ENCODE measurements around the gene BCAT1. TPM values are rescaled to one million over a fixed set of nuclear protein-coding genes. Genes with fewer than 3 reads are reported as not detected.
"Not testable (repeated sequence)": the region's sequence is repeated elsewhere in the genome, so short reads cannot be mapped to it uniquely, and the experiment has no call there.

BCAT1 gene
- total RNA-seq, 4 donors from 2014 or later: 0.80 to 14.0 (median 3.9) TPM

- in situ Hi-C loops (cut with MboI; ENCODE audit: low pct_ligation_motif_present in 1 of 4, low pct_unique_long_range_greater_than_20kb in 1 of 4, low sequenced_read_pairs in 3 of 4): no loop called here
- TF ChIP-seq EP300 (IDR thresholded peaks at IDR 0.05; ENCODE audit: low read depth) (no peak), POLR2A (IDR thresholded peaks at IDR 0.05) (no peak), POLR2AphosphoS5 (IDR thresholded peaks at IDR 0.05) (no peak), CTCF (IDR thresholded peaks at IDR 0.05) (no peak)
- Histone ChIP-seq H3K27ac (no peak overlapping the region), H3K4me1 (no peaks in the 10 kb centered on the region), H3K4me3 (no peak overlapping the region), H3K27me3 (no peaks in the 10 kb centered on the region), H3K9me3 (no peaks in the 10 kb centered on the region), H3K36me3 (no peaks in the 10 kb centered on the region)
- 61 to 64% methylated on average over 2 of the region's 2 CpGs for WGBS, 2 donors (ENCODE audit: low coverage in 1 of 2)
- intact Hi-C loops (cut with DNase I; ENCODE audit: low total_unique reads): loop anchor here (5.0 to 10.0 kb wide), 2 partner anchors 845 to 1033 kb away; no protein-coding TSS in a partner anchor
- no peak for DNase-seq
These were observed 18.9 kb downstream of the BCAT1 start for GRCh38 chr12:24929953-24930352.

GRCh38 chr12:24928533-24929306 is 20.2 kb downstream of the BCAT1 start:
- DNase-seq; H3K27me3 ChIP-seq; H3K36me3 ChIP-seq; H3K4me3 ChIP-seq; H3K4me1 ChIP-seq; H3K9me3 ChIP-seq; H3K27ac ChIP-seq; in situ Hi-C loops (cut with MboI; ENCODE audit: low pct_ligation_motif_present in 1 of 4, low pct_unique_long_range_greater_than_20kb in 1 of 4, low sequenced_read_pairs in 3 of 4): not testable (repeated sequence)
- WGBS, 2 donors (ENCODE audit: low coverage in 1 of 2): 81 to 82% methylated on average over 10 to 13 of the region's 13 CpGs
- intact Hi-C loops (cut with DNase I; ENCODE audit: low total_unique reads): loop anchor here (5.0 to 10.0 kb wide), 2 partner anchors 844 to 1031 kb away; no protein-coding TSS in a partner anchor

- Histone ChIP-seq H3K4me3 (no peak overlapping the region), H3K9me3 (no peaks in the 10 kb centered on the region), H3K36me3 (no peaks in the 10 kb centered on the region), H3K4me1 (no peaks in the 10 kb centered on the region), H3K27ac (no peak overlapping the region), H3K27me3 (no peaks in the 10 kb centered on the region)
- in situ Hi-C loops (cut with MboI; ENCODE audit: low pct_ligation_motif_present in 1 of 4, low pct_unique_long_range_greater_than_20kb in 1 of 4, low sequenced_read_pairs in 3 of 4): no loop called here
- WGBS, 2 donors (ENCODE audit: low coverage in 1 of 2): 67 to 78% methylated on average over 1 to 2 of the region's 2 CpGs
- no peak for DNase-seq
- no peak for TF ChIP-seq CTCF (IDR thresholded peaks at IDR 0.05)
- TF ChIP-seq POLR2AphosphoS5 (IDR thresholded peaks at IDR 0.05): no peak
- TF ChIP-seq POLR2A (IDR thresholded peaks at IDR 0.05): no peak
- no peak for TF ChIP-seq EP300 (IDR thresholded peaks at IDR 0.05; ENCODE audit: low read depth)
- intact Hi-C loops (cut with DNase I; ENCODE audit: low total_unique reads): loop anchor here (5.0 to 10.0 kb wide), 2 partner anchors 843 to 1031 kb away; no protein-coding TSS in a partner anchor
These were observed 20.8 kb downstream of the BCAT1 start for GRCh38 chr12:24928131-24928530.

GRCh38 chr12:24926080-24926479 is 22.8 kb downstream of the BCAT1 start:
- H3K9me3 ChIP-seq; H3K4me1 ChIP-seq; H3K4me3 ChIP-seq; DNase-seq; H3K27me3 ChIP-seq; in situ Hi-C loops (cut with MboI; ENCODE audit: low pct_ligation_motif_present in 1 of 4, low pct_unique_long_range_greater_than_20kb in 1 of 4, low sequenced_read_pairs in 3 of 4); H3K27ac ChIP-seq; H3K36me3 ChIP-seq: not testable (repeated sequence)
- intact Hi-C loops (cut with DNase I; ENCODE audit: low total_unique reads): loop anchor here (5.0 to 10.0 kb wide), 2 partner anchors 841 to 1029 kb away; no protein-coding TSS in a partner anchor
- WGBS, 2 donors (ENCODE audit: low coverage in 1 of 2): 92% methylated on average over 23 of the region's 24 CpGs; no CpG with 5 or more reads in 1 of the 2 donors

GRCh38 chr12:24922090-24922489 is 26.8 kb downstream of the BCAT1 start:
- TF ChIP-seq EP300 (IDR thresholded peaks at IDR 0.05; ENCODE audit: low read depth) (no peak), POLR2AphosphoS5 (IDR thresholded peaks at IDR 0.05) (no peak), CTCF (IDR thresholded peaks at IDR 0.05) (no peak), POLR2A (IDR thresholded peaks at IDR 0.05) (no peak)
- no peaks in the 10 kb centered on the region for H3K4me1 ChIP-seq
- no peak overlapping the region for H3K27ac ChIP-seq
- H3K27me3 ChIP-seq: no peaks in the 10 kb centered on the region
- in situ Hi-C loops (cut with MboI; ENCODE audit: low pct_ligation_motif_present in 1 of 4, low pct_unique_long_range_greater_than_20kb in 1 of 4, low sequenced_read_pairs in 3 of 4) (no loop called here), intact Hi-C loops (cut with DNase I; ENCODE audit: low total_unique reads) (loop anchor here (10.0 kb wide), 1 partner anchor 837 kb away; no protein-coding TSS in a partner anchor)
- no peaks in the 10 kb centered on the region for H3K36me3 ChIP-seq
- no peak for DNase-seq
- WGBS, 2 donors (ENCODE audit: low coverage in 1 of 2): 72 to 76% methylated on average over 4 to 6 of the region's 6 CpGs
- no peaks in the 10 kb centered on the region for H3K9me3 ChIP-seq
- no peak overlapping the region for H3K4me3 ChIP-seq

Measured in transverse colon (tissue), 4 donors.